ENCODE results near the gene RNF126.
"Not testable (repeated sequence)": the region's sequence is repeated elsewhere in the genome, so short reads cannot be mapped to it uniquely, and the experiment has no call there.

Gene RNF126

DNA sequence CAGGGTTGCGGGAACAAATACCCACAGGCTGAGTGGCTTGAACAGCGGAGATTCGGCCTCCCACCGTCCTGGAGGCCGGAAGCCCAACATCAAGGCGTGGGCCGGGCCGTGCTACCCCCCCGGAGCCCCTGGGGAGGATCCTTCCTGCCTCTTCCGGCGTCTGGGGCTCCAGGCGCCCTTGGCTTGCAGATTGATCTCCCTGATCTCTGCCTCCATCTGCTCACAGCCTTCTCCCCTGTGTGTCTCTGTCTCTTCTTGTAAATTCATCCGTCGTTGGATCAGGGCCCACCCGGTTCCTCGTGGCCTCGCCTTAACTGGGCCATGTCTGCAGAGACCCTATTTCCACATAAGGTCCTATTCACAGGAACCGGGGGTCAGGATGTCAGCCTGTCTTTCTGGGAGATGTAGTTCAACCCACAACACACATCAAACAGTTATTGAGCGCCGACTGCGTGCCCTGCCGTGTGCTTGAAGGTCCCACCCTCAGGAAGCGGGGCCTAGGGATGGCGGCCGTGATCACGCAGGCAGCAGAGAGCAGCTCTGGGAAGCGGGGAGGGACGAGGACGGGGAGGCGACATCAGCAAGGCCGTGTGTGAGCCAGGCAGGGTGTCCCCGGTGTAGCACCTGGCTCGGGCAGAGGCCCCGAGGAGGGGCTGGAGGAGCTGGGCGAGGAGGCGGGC lies 52.1 kb downstream of the RNF126 start:
- peak; percentile 88 for DNase-seq

- DNase-seq = no peak
Observed at GRCh38 chr19:610071-610800, 52.8 kb downstream of the RNF126 start.

GRCh38 chr19:609004-609346 lies 54.0 kb downstream of the RNF126 start:
- DNase-seq = no peak

DNA sequence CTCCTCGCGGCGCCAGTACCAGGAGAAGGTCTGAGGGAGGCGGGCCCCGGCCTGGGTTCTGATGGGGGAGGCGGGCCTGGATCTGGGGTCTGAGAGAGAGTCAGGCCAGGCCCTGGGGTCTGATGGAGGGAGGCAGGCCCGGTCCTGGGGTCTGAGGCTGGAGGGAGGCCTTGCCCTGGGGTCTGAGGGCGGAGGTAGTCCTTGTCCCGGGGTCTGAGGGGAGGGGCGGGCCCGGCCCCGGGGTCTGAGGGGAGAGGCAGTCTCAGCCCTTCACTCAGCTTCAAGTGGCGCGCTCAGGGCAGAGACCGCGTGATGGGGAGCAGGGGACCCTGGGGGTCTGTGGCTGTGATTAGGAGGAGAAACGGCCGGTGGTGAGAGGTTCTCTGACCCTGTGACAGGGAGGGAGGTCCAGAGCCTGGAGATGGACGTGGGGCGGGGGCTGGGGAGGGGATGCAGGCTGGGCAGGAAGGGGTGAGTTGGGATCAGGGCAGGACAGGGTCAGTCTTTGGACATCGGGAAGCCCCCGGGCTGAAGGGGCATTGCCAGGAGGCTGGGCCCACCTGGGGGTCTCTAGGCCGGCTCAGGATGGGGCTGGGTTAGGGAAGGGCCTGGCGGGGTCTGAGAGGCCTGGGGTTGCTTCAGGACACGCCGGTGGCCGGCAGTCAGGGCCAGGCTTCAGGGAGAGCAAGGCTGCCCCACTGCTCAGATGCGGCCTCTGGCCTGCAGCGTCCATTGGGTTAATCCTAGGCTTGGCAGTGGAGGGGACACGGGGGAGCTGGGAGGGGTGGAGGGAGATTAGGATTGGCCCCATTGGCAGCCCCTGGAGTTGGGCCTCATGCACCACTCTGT lies 54.6 kb downstream of the RNF126 start:
- DNase-seq = no peak

DNA sequence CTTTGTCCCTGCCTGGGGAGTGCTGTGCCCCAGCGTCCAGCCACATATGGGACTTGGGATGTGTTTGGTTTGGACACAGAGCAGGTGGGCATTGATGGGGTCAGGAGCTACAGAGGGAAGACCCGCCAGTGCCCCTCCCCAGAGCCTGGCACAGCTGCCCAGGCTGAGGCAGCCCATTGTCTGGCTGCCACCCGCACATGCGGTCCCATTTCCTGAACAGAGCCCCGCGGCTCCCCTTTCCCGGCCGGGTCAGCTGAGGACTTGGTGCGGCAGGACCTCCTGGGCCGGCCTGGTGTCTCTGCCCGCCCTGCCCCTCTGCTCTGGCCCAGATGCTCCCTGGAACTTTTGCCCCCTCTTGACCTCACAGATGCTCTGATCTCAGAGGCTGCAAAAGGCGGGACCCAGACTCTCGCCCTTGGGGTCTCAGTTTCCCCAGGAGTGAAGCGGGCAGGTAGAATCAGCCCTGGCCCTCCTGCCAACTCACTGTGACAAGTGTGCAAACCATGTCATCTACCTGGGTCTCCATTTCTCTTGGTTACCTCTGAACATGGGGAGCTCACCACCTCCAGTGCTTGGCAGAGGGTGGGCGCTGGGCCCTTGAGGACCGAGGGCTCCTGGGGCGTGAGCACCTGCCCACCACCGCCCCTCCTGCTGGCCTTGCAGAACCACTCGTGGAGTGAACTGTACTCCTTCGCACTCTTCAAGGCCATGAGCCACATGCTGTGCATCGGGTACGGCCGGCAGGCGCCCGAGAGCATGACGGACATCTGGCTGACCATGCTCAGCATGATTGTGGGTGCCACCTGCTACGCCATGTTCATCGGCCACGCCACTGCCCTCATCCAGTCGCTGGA lies 55.5 kb downstream of the RNF126 start:
- no peak for DNase-seq

- not testable (repeated sequence) for DNase-seq
Observed at GRCh38 chr19:605061-605971, 57.7 kb downstream of the RNF126 start.

DNA sequence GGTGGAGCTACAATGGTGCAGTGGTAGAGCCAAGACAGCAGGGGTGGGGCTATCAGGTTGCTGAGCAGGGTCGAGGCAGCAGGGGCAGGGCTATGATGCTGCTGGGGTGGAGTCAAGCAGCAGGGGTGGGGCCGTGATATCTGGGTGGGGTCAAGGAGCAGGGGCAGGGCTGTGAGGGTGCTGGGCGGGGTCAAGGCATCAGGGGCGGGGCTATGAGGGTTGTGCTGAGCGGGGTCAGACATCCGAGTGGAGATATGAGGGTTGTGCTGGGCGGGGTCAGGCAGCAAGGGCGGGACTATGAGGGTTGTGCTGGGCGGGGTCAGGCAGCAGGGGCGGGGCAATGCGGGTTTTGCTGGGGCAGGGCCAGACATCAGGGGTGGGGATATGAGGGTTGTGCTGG lies 58.7 kb downstream of the RNF126 start:
- no peak for DNase-seq

DNA sequence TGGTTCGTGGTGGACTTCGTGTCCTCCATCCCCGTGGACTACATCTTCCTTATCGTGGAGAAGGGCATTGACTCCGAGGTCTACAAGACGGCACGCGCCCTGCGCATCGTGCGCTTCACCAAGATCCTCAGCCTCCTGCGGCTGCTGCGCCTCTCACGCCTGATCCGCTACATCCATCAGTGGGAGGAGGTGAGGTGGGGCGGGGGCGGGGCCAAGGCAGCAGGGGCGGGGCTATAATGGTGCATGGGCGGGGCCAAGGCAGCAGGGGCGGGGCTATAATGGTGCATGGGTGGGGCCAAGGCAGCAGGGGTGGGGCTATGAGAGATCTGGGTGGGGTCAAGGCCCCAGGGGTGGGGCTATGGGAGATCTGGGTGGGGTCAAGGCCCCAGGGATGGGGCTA lies 59.2 kb downstream of the RNF126 start:
- DNase-seq = not testable (repeated sequence)

- DNase-seq = not testable (repeated sequence)
Observed at GRCh38 chr19:603302-603639, 59.7 kb downstream of the RNF126 start.

DNA sequence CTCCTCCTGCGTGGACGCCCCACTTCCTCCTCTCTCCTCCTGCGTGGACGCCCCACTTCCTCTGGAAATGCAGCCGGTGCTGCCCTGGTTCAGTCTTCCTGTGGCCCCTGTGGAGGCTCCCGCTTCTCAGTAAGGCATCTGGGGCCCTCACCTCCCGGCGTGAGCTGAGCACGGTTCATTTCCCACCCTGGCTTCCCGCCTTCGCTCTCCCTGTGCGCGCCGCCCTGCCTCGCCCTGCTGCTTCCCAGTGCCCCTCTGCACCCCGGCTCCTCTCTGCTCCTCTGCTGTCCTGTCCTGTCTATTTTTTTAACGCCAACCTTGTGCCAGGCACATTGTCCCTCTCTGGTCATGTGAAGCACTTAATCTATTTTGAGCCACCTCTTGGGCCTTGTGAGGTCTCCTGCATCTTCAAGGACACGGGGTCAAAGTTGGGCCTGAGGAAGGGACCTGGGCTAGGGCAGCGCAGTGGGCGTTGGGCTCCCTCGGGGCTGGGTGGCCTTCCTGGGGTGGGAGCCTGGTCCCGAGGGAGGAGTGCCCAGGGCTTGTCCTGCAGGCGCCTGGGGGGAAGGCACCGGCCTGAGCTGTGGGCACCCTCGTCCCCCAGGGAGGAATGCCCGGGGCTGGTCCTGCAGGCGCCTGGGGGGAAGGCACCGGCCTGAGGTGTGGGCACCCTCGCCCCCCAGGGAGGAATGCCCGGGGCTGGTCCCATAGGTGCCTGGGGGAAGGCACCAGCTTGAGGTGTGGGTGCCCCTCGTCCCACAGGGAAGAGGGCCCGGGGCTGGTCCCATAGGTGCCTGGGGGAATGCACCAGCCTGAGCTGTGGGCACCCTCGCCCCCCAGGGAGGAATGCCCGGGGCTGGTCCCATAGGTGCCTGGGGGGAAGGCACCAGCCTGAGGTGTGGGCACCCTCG lies 60.4 kb downstream of the RNF126 start:
- no peak for DNase-seq

DNA sequence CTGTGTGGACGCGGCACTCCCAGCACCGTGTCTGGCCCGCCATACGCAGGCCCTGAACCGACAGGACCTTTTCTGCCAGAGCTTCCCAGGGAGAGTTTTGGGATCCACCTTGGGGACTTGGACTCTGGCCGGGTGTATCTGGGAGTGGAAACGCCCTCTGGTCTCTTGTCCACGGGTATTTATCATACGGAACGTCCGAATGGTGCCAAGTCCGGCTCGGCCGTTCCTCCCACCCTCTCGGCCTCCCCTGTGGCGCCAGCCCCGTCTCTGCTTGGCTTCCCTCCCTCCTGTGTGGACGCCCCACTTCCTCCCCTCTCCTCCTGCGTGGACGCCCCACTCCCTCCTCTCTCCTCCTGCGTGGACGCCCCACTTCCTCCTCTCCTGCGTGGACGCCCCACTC lies 61.2 kb downstream of the RNF126 start:
- no peak for DNase-seq

GRCh38 chr19:601310-601709 lies 61.7 kb downstream of the RNF126 start:
- DNase-seq = no peak
